Right cardiac atrium (tissue), 5 donors: ENCODE data around the gene DPAGT1. TPM values are rescaled to one million over a fixed set of nuclear protein-coding genes. Genes with fewer than 3 reads are reported as not detected.
"Not testable (repeated sequence)": the region's sequence is repeated elsewhere in the genome, so short reads cannot be mapped to it uniquely, and the experiment has no call there.

ENCODE experiments used
- ATAC-seq, 2 donors: fragments of 200-7000 bp; cut with Tn5 transposase; one replicate each; pipeline versions ENCODE4 v1.8.0 to v1.9.1; 2020; ENCODE audit warnings: moderate library complexity in 2 of 2, mild to moderate bottlenecking in 1 of 2
- DNase-seq, 3 donors: peaks; one replicate each; pipeline ENCODE4 v3.0.0-alpha.2; 2020
- H3K27ac ChIP-seq: one replicate; pipeline ENCODE4 v1.5.1; 2013; ENCODE audit warnings: mild to moderate bottlenecking, low read length, control low read depth, moderate library complexity
- H3K27me3 ChIP-seq: one replicate; pipeline ENCODE4 v1.6.1; 2013; ENCODE audit not compliant: control insufficient read depth, insufficient read depth
- H3K4me1 ChIP-seq: one replicate; pipeline ENCODE4 v1.6.1; 2013; ENCODE audit warnings: low read length; ENCODE audit not compliant: control insufficient read depth, insufficient read depth
- H3K4me3 ChIP-seq: one replicate; pipeline ENCODE4 v1.5.1; 2013; ENCODE audit warnings: low read length, control low read depth
- H3K9me3 ChIP-seq: one replicate; pipeline ENCODE4 v1.6.1; 2013; ENCODE audit warnings: low read length; ENCODE audit not compliant: control insufficient read depth
- WGBS: extraction: QIAGEN DNeasy Blood & Tissue Kit; methylation state at CpG from one replicate; pipeline ENCODE4 v1.1.7; 2013; 5-methylcytosine and 5-hydroxymethylcytosine counted together
- intact Hi-C, 4 donors: fragments of 100-400 bp; cut with DNase I; formaldehyde crosslinking; loops; one replicate each; pipeline versions ENCODE4 v1.11.0 to v1.14.0; 2022 to 2023
- polyA plus RNA-seq: library from polyadenylated mRNA; stranded (reverse); fragments of 200-250 nt; gene quantifications from one replicate; pipeline ENCODE4 v1.2.3, GENCODE V29; 2013
- total RNA-seq, 4 donors: library from RNA; stranded (reverse); fragmentation: NEBNext Ultra II Directional; extraction: Animal tissue kit (Norgen Biotek cat#: 25700); gene quantifications; one replicate each; pipeline ENCODE4 v1.2.1, GENCODE V29; 2021
- donor health status: healthy with polysubstance abuse.
- donor health status: DM: no; HTN: yes; CAD: no.
- donor health status: DM: no; HTN: no; CAD: no.
- donor health status: DM: no; HTN: yes; CAD: no; lungs with severe emphysema.
- donor health status: DM: yes; HTN: yes; CAD: no.

Gene DPAGT1
- total and polyA plus RNA-seq, 5 donors: 14.4 to 24.7 (median 23.7) TPM

DNA sequence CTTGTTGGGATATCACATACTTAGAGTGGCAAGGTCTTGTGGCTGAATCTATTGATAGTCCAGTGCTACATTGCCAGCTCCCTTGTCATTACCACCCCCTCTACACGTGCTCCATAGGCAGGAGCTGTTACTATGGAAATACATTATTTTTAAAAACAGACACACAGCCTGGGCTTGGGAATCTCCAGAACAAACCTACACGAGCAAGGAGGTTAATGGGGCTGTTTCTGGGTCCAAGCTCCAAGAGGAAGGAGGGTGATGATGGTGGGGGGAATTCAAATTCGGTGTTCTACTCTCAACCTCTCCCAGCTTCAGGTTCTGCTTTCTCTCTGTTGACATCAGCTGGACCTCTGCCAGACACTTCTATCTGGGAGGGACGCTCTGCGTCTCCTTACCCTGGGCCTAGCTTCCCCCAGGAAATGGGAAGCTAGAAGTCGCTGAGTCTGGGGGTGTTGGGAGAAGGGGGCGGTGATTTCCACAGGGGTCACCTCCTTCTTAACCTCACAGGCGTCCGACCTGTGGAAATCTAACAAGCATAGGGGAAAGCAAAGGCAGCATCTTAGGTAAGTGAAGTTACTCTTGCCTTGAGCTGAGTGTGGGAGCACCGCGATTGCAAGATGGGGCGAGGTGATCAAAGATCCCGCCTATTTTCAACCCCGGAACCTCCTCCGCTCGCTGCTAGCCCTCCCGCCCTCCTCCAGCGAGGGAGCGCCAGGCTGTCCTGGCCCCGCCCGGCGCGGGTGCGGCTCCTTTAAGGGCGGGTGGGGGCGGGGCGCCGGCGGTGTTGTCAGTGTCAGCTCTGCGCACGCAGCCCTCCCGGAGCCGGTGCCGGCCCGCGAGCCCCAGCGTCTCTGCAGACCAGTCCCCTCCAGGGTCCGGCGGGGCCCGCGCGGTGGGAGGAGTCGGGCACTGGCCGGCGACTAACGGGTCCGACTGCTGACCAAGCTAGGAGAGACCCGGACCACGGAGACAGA, 5.2 kb upstream of the DPAGT1 start, which contains the start of gene C2CD2L:
TSS of gene C2CD2L (plus strand) at position 781 of the 974 bp plus-strand sequence. CDS start 398 bp downstream, outside the sequence.
- intact Hi-C loops: no loop called here
- Histone ChIP-seq H3K4me3 (peak within 1 kb of the TSS; percentile 99), H3K27me3 (no peaks in the 10 kb centered on the region), H3K27ac (peak within 1 kb of the TSS; percentile 89), H3K9me3 (no peaks in the 10 kb centered on the region), H3K4me1 (peaks cover 5% of the 10 kb centered on the region)
- DNase-seq: peak; percentile 93 to 98 (median 97)
- under 1% methylated on average over 49 of the region's 49 CpGs for WGBS
- ATAC-seq: peak; percentile 94

DNA sequence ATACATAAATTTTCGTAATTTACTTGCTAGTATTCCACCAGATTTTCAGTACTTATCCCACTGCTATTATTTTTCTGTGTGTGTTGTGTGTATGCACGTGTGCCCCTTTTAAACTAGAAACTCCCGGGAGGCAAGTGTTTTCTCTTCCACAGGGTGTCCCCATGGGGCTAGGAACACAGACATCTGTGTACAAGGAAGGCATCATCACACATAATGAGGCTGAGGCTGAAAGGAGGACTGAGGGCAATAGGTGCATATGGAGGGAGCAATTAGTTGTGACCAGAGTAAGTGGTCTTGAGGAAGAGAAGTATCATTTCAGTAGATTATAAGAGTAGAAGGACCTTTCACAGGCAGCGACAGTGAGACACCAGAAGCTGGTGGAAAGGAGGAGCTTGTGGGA, 2.1 kb upstream of the DPAGT1 start:
- intact Hi-C loops: no loop called here
- DNase-seq: no peak
- 55% methylated on average over 4 of the region's 4 CpGs for WGBS
- H3K4me1 ChIP-seq: peaks cover 12% of the 10 kb centered on the region
- no peaks in the 10 kb centered on the region for H3K27me3 ChIP-seq
- no peak overlapping the region for H3K4me3 ChIP-seq
- ATAC-seq: no peak
- H3K9me3 ChIP-seq: no peaks in the 10 kb centered on the region
- H3K27ac ChIP-seq: no peak overlapping the region

DNA sequence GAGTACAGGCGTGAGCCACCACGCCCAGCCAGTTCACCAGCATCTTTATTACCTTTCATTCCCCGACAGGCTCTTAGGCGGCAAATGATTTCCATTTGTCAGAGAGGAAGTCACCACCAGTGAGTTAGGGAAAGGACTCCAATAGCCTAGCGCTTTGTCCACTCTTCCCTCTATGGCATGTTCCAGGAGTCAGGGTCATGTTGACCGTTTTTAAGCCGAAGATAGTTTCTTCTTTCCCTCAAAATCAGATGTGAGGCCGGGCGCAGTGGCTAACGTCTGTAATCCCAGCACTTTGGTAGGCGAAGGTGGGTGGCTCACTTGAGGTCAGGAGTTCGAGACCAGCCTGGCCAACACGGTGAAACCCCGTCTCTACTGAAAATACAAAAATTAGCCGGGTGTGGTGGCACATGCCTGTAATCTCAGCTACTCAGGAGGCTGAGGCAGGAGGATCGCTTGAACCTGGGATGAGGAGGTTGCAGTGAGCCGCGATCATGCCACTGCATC, 1.6 kb upstream of the DPAGT1 start:
- H3K4me1 ChIP-seq: peaks cover 12% of the 10 kb centered on the region
- DNase-seq, intact Hi-C loops, H3K9me3 ChIP-seq, ATAC-seq, H3K27me3 ChIP-seq: not testable (repeated sequence)
- peak overlapping the region; percentile 87 for H3K4me3 ChIP-seq
- H3K27ac ChIP-seq: peak overlapping the region; percentile 73
- WGBS: 81% methylated on average over 18 of the region's 18 CpGs

DNA sequence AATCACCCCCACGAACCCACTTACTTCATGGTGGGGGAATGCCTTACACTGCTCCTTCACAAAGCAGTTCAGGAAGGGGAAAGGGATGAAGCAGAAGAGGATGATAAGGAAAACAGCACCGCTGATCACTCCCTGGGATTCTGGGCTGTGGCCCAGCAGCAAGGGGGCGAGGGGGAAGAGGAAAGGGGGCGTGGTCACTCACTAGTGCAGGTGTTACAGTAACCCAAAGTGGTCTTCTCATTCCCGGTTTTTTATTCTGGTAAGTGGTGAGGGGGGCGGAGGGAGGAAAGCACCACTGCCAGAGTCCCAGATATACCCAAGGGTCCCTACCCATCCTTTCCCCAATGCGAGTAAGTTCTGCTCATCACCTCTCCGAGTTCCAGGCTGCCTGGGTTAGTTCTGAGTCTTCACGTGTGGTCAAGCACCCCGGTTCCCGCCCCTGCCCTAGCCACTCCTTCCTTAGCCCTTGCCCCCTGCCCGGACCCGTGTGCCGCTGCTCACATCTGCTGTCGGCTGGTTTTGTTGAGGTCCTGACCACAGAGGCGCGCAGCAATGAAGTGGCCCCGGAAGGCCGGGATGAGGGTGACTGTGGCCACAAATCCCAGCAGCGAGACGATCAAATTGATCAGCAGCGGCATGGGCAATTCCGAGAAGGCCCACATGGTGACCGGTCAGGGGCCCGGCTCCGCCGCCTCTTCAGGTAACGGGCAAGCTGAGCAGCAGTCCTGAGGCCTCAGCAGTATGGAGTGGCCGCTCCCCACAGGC, 477 bp downstream of the DPAGT1 start:
- H3K27ac ChIP-seq: peak overlapping the region; percentile 96
- peak; percentile 11 to 13 for ATAC-seq
- peak overlapping the region; percentile 87 for H3K4me3 ChIP-seq
- intact Hi-C loops: no loop called here
- no peaks in the 10 kb centered on the region for H3K27me3 ChIP-seq
- peaks cover 7% of the 10 kb centered on the region for H3K4me1 ChIP-seq
- DNase-seq: no peak
- H3K9me3 ChIP-seq: no peaks in the 10 kb centered on the region
- 1% methylated on average over 29 of the region's 29 CpGs for WGBS

DNA sequence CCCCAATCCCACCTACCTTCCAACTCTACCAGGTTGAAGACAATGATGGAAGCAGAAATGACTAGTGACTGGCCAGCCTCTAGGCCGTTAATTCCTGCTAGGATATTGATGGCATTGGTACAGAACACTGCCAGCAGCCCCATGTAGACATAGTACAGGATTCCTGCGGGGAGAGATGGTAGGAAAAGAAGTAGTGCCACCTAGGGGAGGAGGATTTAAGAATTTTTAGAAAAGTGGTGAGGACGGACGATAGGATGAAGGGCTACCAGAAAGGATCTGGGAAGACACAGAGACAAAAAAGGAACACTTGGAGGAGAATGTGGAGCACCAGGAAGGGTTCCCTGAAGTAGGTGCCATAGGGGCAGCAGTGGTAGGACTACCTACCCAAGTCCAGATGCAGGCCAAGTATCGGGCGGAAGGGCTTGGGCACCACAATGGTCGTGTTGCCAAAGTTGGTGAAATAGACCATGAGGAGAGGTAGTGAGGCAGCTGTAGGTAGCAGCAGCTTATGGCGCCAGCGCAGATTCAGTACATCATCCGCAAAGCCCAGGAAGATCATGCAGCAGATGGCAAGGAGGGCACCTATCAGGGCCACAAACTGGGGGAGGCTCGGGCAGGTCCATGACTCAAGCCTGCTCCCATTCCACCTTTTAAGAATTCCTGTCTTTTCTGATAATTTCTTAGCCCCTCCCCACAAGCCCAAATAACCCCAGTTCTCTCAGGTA, 1.2 kb downstream of the DPAGT1 start:
- H3K4me1 ChIP-seq: peaks cover 7% of the 10 kb centered on the region
- no peaks in the 10 kb centered on the region for H3K9me3 ChIP-seq
- no peaks in the 10 kb centered on the region for H3K27me3 ChIP-seq
- ATAC-seq (no peak), DNase-seq (no peak)
- H3K27ac ChIP-seq: no peak overlapping the region
- peak overlapping the region; percentile 87 for H3K4me3 ChIP-seq
- WGBS: 53% methylated on average over 11 of the region's 11 CpGs
- intact Hi-C loops: no loop called here

DNA sequence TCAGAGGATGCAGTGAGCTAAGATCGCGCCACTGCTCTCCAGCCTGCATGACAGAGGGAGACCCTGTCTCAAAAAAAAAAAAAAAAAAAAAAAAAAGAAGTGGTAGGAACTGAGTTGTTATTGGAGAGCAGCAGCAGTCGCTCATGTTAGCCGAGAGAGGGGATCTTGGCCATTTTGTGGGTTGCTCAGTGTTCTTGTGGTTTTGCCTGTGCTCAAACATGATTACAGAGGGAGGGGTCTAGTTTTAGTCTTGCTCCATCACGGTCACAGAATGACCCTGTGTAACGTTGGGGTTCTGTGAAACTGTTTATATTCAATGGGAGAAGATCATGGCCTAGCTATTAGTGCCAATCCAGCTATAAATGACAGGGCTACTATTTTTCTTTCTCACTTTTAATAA, 1.9 kb downstream of the DPAGT1 start:
- WGBS: 77% methylated on average over 6 of the region's 6 CpGs
- Histone ChIP-seq H3K4me3 (no peak overlapping the region), H3K27me3 (no peaks in the 10 kb centered on the region), H3K27ac (no peak overlapping the region), H3K9me3 (no peaks in the 10 kb centered on the region), H3K4me1 (peaks cover 7% of the 10 kb centered on the region)
- intact Hi-C loops: no loop called here
- ATAC-seq (no peak), DNase-seq (no peak)

DNA sequence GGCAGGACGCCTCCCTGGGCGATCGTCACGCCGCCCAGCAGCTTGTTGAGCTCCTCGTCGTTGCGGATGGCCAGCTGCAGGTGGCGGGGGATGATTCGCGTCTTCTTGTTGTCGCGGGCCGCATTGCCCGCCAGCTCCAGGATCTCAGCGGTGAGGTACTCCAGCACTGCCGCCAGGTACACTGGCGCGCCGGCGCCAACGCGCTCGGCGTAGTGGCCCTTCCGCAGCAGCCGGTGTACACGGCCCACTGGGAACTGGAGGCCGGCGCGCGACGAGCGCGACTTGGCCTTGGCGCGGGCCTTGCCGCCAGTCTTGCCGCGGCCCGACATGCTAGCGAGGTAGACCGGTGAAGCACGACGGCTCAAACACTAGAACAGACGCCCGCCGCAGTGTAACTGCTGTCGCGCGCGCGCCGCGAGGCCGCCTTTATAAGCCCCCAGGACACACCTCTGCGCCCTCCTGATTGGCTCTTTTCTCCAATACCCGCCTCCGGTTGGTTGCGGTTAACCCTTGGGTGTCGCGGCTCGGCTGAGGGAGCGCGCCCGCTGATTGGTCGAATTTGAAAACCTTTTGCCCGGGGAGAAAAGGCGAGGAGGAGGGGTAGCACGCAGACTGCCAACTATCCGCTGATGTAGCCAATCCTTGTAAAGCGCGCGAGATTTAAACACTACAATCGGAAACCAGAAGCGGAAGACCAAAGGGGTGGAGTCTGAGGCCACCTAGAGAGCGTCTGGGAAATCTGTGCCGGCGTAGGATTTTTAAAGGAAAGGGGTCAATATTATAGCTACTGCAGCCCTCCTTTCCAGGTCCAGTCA, 6.4 kb downstream of the DPAGT1 start:
- ATAC-seq (peak; percentile 96 to 97), DNase-seq (peak; percentile 98 to 99 (median 99))
- under 1% methylated on average over 79 of the region's 79 CpGs for WGBS
- H3K27me3 ChIP-seq: no peaks in the 10 kb centered on the region
- intact Hi-C loops: no loop called here
- H3K4me1 ChIP-seq: peaks cover 9% of the 10 kb centered on the region
- H3K4me3 ChIP-seq: peak overlapping the region; percentile 66
- H3K27ac ChIP-seq: peak overlapping the region; percentile 81
- no peaks in the 10 kb centered on the region for H3K9me3 ChIP-seq

DNA sequence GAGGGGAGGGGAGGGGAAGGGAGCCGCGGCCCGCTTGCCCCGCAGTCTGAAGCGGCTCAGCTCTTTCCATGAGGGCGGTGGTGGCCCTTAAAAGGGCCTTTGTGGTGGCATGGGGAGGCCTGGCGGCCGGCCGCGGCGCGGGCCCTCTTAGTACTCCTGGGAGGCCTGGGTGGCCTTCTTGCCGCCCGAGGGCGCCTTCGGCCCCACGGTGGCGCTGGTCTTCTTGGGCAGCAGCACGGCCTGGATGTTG, 6.9 kb downstream of the DPAGT1 start:
- peak overlapping the region; percentile 66 for H3K4me3 ChIP-seq
- under 1% methylated on average over 19 of the region's 19 CpGs for whole genome bisulfite sequencing
- peaks cover 9% of the 10 kb centered on the region for H3K4me1 ChIP-seq
- ATAC-seq (peak; percentile 89 to 90), DNase-seq (peak; percentile 89 to 94 (median 94))
- intact Hi-C loops: no loop called here
- H3K9me3 ChIP-seq: no peaks in the 10 kb centered on the region
- H3K27me3 ChIP-seq: no peaks in the 10 kb centered on the region
- H3K27ac ChIP-seq: peak overlapping the region; percentile 81

DNA sequence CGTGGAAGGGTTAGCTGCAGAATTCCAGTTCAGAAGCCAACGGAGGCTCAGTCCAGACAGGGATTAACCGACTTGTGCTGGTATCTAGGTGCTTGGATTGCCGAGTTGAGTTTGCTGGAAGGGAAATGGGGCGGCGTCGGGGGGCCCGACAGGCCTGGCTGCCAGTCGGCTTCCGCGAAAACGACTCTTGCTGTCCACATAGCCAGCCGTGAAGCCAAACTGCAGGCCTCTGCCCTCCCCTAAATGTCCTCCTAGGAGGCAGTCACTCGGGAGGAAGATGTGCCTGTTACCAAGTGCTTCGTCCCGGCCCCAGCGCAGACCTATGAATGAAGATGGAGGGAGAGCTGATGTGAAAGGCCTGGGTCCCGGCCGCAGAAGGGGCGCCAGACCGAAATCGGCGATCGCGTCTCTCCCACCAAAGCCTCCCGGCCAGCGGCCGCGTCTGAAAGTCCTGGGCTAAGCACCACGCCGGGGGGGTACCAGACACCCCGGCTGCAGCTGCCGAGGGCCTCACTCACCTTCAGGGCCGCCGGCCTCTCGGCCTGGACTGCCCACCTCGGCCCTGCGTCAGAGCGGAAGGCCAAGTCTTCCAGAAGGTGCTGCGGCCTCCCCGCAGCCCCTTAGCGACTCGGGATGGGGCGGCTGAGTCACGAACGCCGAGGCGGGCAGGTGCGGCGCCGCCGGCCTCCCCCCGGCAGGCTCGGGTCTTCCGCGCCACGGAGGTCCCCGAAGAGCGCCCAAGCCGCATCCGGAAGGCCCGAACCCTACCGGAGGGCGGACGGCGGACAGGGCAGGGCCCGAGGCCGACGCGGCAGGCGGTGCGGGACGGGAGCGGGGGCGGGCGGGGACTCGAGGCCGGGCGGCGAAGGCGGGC, 7.5 kb downstream of the DPAGT1 start:
- Histone ChIP-seq H3K27me3 (no peaks in the 10 kb centered on the region), H3K4me1 (peaks cover 9% of the 10 kb centered on the region), H3K27ac (peak overlapping the region; percentile 81), H3K4me3 (peak overlapping the region; percentile 66), H3K9me3 (no peaks in the 10 kb centered on the region)
- intact Hi-C loops: no loop called here
- DNase-seq: peak; percentile 39 to 72 (median 72)
- peak; percentile 35 to 51 for ATAC-seq
- under 1% methylated on average over 81 of the region's 81 CpGs for WGBS
